Smooth muscle cell of the pulmonary artery (primary cell): ENCODE data around the gene OR6M1. TPM values are rescaled to one million over a fixed set of nuclear protein-coding genes. Genes with fewer than 3 reads are reported as not detected.

Experiments used
- total RNA-seq: library from RNA; depleted of rRNA; stranded (reverse); fragments of >200 nt; gene quantifications from 2 replicates; pipeline ENCODE4 v1.2.3, GENCODE V29; 2014

Gene OR6M1
- total RNA-seq, result not detected in 2 replicates

GRCh38 chr11:123806249-123806648, at the start of gene OR6M1:
OR6M1 (minus strand) TSS chr11:123806349; CDS start chr11:123806349, 0 bp downstream.

Other genes with a start within 250 kb of the OR6M1 start
- 0.03 and 0.07 TPM in 2 replicates for gene SCN3B, start 151.7 kb downstream of the OR6M1 start, total RNA-seq
- 6.3 and 8.2 TPM in 2 replicates for gene ZNF202, start 64.7 kb downstream of the OR6M1 start, total RNA-seq
- gene OR6X1, start 51.8 kb downstream of the OR6M1 start, total RNA-seq, result not detected in 2 replicates
- gene TMEM225, start 79.3 kb upstream of the OR6M1 start, total RNA-seq, result not detected in 2 replicates
- not detected in 2 replicates for gene OR8D4, start 95.8 kb upstream of the OR6M1 start, total RNA-seq
- not detected in 2 replicates for gene OR4D5, start 133.3 kb upstream of the OR6M1 start, total RNA-seq
- not detected in 2 replicates for gene OR6T1, start 137.5 kb upstream of the OR6M1 start, total RNA-seq
- not detected in 2 replicates for gene OR10S1, start 171.4 kb upstream of the OR6M1 start, total RNA-seq
- gene OR10G6, start 188.8 kb upstream of the OR6M1 start, total RNA-seq, result not detected in 2 replicates
- not detected in 2 replicates for gene OR10G4, start 206.6 kb upstream of the OR6M1 start, total RNA-seq
- not detected in 2 replicates for gene OR10G9, start 216.7 kb upstream of the OR6M1 start, total RNA-seq
- gene OR10G8, start 220.4 kb upstream of the OR6M1 start, total RNA-seq, result not detected in 2 replicates
- gene OR10G7, start 235.0 kb upstream of the OR6M1 start, total RNA-seq, result not detected in 2 replicates